HFF-Myc (cell line): ENCODE data around the gene YARS1.

Source experiments
- DNase-seq: peaks from one replicate; pipeline ENCODE4 v3.0.0-alpha.2; 2011; ENCODE audit warnings: low read depth; ENCODE audit errors: extremely low read depth
- H3K4me3 ChIP-seq: replicated peaks from 2 replicates; pipeline ENCODE4 v1.5.1; 2011; ENCODE audit warnings: low read depth, mild to moderate bottlenecking, control low read depth, low read length
- CTCF ChIP-seq: IDR thresholded peaks from 2 replicates; pipeline ENCODE4 v1.5.1; 2012; ENCODE audit warnings: mild to moderate bottlenecking, low read depth, low read length, control low read depth; ENCODE audit errors: missing control alignments

Gene YARS1

DNA sequence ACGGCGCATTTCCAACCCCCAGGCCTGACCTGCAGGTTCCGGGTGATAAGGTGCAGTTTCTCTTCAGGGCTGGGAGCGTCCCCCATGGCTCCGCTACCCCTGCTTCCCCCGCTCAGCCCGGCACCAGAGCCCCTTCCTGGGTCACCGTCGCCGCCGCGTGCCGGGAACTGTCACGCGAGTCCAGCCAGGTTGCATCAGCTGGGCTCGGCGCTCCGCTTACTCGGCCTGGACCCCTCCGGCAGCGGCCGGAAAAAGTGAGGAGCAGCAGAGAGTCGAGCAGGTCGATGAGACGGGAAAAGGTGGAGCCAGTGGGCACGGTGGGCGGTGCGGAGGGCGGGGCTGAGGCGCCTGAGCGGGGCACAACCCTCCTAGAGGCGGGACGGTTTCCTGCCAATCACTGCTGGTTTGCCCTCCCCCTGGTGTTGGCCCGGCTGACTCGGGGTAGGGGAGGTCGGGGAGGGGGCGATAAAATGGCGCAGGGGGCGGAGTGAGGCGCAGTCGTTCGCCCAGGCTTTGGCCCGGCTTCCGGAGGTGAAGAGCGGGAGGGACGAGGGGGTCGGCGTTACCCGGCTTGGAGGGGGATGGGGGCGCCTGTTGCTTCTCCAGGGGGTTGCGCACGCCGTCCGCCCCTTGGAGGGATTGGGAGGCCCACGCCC lies at the start of gene YARS1, which contains the start of gene S100PBP:
TSS of gene YARS1 (minus strand) at position 200 of the 656 bp plus-strand sequence. CDS start at position 86, 114 bp downstream.
TSS of gene S100PBP (plus strand) at position 495 of the 656 bp plus-strand sequence. CDS start 8,447 bp downstream, outside the sequence.
- TF ChIP-seq CTCF, result no peak

GRCh38 chr1:32865639-32866405 lies 48.7 kb upstream of the YARS1 start:
- no peak overlapping the region for H3K4me3 ChIP-seq
- no peak for DNase-seq
- no peak for TF ChIP-seq CTCF

More for the DNA sequence above, at the start of gene YARS1, which contains the start of gene S100PBP:
- peak; percentile 94 for DNase-seq
- H3K4me3 ChIP-seq, result peak within 1 kb of the TSS; percentile 75

DNA sequence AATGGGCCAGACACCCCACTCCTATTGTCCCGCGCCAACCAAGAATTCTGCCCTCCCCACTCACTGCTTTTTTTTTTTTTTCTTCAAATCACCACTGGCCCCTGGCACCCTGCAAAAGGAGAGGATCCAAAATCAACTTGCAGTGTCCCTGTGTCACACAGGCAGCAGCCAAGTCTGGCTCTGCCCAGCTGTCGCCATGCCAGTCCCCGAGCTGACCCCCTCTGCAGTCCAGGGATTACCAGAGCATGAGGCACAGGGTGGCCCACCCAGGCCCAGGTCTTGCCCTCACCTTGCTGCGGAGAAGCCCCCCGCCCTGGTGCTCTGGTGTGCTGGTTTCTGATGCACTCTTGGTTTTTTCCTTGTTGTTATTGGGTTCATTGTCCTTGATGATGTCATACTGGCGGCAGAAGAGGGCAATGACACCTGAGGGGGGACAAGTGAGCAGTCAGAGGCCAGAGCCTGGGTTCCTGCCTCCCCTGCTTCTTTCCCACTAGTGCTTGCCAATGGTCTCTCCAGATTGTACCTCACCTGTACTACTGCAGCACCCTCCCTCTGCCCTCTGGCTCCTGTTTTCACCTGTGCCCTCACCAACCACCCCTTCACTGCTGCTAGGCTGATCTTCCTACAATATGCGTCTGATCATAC lies 47.3 kb upstream of the YARS1 start:
- no peak for TF ChIP-seq CTCF
- no peak for DNase-seq
- H3K4me3 ChIP-seq, result no peak overlapping the region

DNA sequence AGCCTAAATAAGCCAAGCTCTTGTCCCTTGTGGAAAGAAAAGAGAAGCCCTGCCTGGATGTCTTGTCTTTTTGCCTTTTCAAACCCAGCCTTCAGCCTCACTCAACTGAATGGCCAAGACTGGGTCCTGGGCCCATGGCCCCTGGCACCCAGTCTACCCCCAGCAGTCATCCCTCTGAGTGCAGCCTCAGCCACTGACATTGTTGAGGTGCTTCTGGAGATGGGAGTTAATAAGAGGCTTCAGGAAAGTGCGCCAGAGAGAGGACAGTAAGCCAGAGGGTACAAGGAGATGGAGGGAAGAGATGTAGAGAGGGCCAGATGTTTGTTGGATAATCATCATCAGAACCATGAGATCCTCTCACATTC lies 46.7 kb upstream of the YARS1 start:
- no peak for DNase-seq
- TF ChIP-seq CTCF, result no peak

DNA sequence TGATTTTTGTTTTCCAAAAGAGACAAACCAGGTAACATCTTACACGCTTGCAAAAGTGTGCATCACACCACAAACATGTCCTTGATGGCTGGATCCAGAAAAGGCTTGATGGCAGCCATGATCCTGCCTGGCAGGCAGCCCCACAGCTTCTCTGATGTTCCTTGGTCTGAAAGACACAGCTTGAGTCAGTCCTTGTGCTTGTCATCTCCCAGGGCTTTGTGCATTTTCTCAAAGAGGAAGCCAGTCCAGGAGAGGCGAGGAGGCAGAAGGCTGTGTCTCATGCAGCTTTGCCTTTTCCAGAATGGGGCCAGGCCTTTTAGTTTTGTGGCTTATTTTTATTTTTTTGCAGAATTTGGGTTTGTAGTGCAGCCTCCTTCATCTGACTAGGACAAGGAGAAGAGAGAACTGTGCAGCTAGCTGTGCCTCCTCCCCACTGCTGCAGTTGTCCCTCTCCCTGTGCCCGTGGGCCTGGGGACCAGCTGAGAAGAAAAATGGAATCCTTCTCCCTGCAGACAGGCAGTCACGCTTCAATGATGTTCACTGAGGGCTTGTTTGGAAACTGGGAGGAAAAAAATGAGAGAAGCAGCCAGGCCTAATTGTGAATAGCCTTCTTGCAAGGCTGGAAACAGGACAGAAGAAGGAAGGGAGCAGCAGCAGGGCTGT lies 46.2 kb upstream of the YARS1 start:
- no peak for TF ChIP-seq CTCF
- no peak overlapping the region for H3K4me3 ChIP-seq
- DNase-seq, result no peak

More for the DNA sequence above, 46.7 kb upstream of the YARS1 start:
- H3K4me3 ChIP-seq, result no peak overlapping the region

DNA sequence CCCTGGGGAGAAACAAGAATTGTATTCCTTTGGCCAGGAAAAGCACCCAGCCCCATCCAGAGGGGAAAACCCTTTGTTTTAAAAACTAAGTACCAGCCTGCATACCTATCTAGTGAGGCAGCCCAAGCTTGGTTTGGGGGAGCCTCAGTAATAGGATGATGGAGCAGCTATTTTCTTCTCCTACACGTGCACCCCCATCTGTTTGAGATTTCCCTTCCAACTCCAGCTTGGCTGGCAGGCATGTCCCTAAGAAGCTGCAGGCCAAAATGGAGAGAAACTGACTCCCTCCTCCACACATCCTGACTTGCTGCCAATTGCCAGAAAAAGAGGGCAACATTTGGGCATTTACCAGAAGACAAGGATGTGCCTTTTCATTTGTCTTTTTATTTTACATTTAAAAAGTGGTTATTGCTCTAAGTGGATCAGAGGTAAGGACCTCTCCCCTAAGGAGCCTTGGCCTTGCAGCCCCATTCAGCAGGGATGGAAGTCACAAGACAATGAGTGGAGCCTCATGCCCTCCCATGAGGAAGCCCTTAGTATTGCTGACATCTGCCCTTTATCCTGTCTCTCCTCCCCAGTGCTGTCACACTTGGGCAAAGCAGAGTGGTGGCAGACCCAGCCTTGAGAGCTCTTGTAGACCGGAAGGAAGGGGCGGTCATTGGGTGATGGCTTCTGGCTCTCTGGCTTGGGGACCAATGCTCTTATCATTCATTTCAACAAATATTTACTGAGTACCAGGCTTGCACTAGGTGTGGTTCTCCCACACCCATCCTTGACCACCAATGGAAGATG lies 44.9 kb upstream of the YARS1 start:
- TF ChIP-seq CTCF, result no peak
- no peak overlapping the region for H3K4me3 ChIP-seq
- no peak for DNase-seq
